Breast epithelium (tissue), 4 donors: ENCODE measurements around the gene NUSAP1. TPM values are rescaled to one million over a fixed set of nuclear protein-coding genes. Genes with fewer than 3 reads are reported as not detected.

ENCODE experiments used
- DNase-seq, 2 donors: peaks; one replicate each; pipeline ENCODE4 v3.0.0-alpha.2; 2019; ENCODE audit warnings: low spot score in 2 of 2
- H3K27ac ChIP-seq, 2 donors: fragments of 200-600 bp; sonication (generic) in 1 of 2; one replicate each; pipeline ENCODE4 v1.5.1; 2016 to 2019; ENCODE audit warnings: mild to moderate bottlenecking in 1 of 2
- H3K27me3 ChIP-seq, 2 donors: fragments of 200-600 bp; sonication (generic) in 1 of 2; one replicate each; pipeline versions ENCODE4 v1.5.1 to v1.6.0; 2017 to 2019; ENCODE audit warnings: control low read depth in 1 of 2, mild to moderate bottlenecking in 1 of 2
- H3K36me3 ChIP-seq: fragments of 200-600 bp; one replicate; pipeline ENCODE4 v1.5.1; 2019
- H3K4me1 ChIP-seq, 2 donors: fragments of 200-600 bp; sonication (generic); one replicate each; pipeline ENCODE4 v1.5.1; 2016 to 2019; ENCODE audit warnings: control low read depth in 1 of 2
- H3K4me3 ChIP-seq, 3 donors: fragments of 200-600 bp; sonication (generic); 1 replicate in 2 of 3; 2 replicates in 1 of 3; pipeline ENCODE4 v1.5.1; 2016 to 2019; ENCODE audit warnings: mild to moderate bottlenecking in 3 of 3, moderate library complexity in 2 of 3
- H3K9me3 ChIP-seq, 2 donors: fragments of 200-600 bp; sonication (generic) in 1 of 2; one replicate each; pipeline ENCODE4 v1.5.1; 2016 to 2019; ENCODE audit warnings: control low read depth in 1 of 2
- POLR2A ChIP-seq: fragments of 450-650 bp; IDR thresholded peaks from one replicate; pipeline ENCODE4 v1.6.1; 2016; ENCODE audit warnings: antibody characterized with exemption, mild to moderate bottlenecking, moderate library complexity
- POLR2AphosphoS5 ChIP-seq, 3 donors: sonication (generic); formaldehyde crosslinking; IDR thresholded peaks; one replicate each; pipeline ENCODE4 v1.6.1; 2017; ENCODE audit warnings: antibody characterized with exemption in 3 of 3
- intact Hi-C: fragments of 100-400 bp; cut with DNase I; formaldehyde crosslinking; loops from one replicate; pipeline ENCODE4 v1.15.1; 2023; ENCODE audit warnings: low total_unique reads
- total RNA-seq, 3 donors: library from RNA; depleted of rRNA; stranded (reverse); fragments of >200 nt; gene quantifications; one replicate each; pipeline ENCODE4 v1.1.0, GENCODE V29; 2016
- TF ChIP-seq, protein P1 (sequence below), 3 donors: fragments of 450-650 bp; IDR thresholded peaks; one replicate each; pipeline ENCODE4 v1.5.1; 2016 to 2017; ENCODE audit warnings: antibody characterized with exemption in 3 of 3, mild to moderate bottlenecking in 3 of 3, moderate library complexity in 3 of 3

Gene NUSAP1
- total RNA-seq, 3 donors from 2014 or later, result 5.0 to 8.2 (median 6.9) TPM

GRCh38 chr15:41411031-41411430 lies 78.3 kb downstream of the NUSAP1 start:
- Histone ChIP-seq H3K4me1 (no peaks in the 10 kb centered on the region), H3K9me3 (no peaks in the 10 kb centered on the region), H3K4me3 (no peak overlapping the region), H3K27ac (no peak overlapping the region), H3K27me3 (no peaks in the 10 kb centered on the region), H3K36me3 (no peaks in the 10 kb centered on the region)
- DNase-seq, result no peak
- intact Hi-C loops, result no loop called here
- TF ChIP-seq POLR2AphosphoS5 (IDR thresholded peaks at IDR 0.05), result no peak
- TF ChIP-seq, protein P1, sequence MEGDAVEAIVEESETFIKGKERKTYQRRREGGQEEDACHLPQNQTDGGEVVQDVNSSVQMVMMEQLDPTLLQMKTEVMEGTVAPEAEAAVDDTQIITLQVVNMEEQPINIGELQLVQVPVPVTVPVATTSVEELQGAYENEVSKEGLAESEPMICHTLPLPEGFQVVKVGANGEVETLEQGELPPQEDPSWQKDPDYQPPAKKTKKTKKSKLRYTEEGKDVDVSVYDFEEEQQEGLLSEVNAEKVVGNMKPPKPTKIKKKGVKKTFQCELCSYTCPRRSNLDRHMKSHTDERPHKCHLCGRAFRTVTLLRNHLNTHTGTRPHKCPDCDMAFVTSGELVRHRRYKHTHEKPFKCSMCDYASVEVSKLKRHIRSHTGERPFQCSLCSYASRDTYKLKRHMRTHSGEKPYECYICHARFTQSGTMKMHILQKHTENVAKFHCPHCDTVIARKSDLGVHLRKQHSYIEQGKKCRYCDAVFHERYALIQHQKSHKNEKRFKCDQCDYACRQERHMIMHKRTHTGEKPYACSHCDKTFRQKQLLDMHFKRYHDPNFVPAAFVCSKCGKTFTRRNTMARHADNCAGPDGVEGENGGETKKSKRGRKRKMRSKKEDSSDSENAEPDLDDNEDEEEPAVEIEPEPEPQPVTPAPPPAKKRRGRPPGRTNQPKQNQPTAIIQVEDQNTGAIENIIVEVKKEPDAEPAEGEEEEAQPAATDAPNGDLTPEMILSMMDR (IDR thresholded peaks at IDR 0.05), result no peak

GRCh38 chr15:41411441-41411840 lies 78.8 kb downstream of the NUSAP1 start:
- intact Hi-C loops, result no loop called here
- Histone ChIP-seq H3K27ac (no peak overlapping the region), H3K9me3 (no peaks in the 10 kb centered on the region), H3K4me1 (no peaks in the 10 kb centered on the region), H3K36me3 (no peaks in the 10 kb centered on the region), H3K27me3 (no peaks in the 10 kb centered on the region), H3K4me3 (no peak overlapping the region)
- TF ChIP-seq POLR2A (no peak), POLR2AphosphoS5 (IDR thresholded peaks at IDR 0.05) (no peak)
- TF ChIP-seq, protein P1 (IDR thresholded peaks at IDR 0.05), result no peak
- DNase-seq, result no peak

- H3K27ac ChIP-seq, result peak overlapping the region; percentile 82 to 88
These were observed 83.6 kb downstream of the NUSAP1 start for GRCh38 chr15:41416128-41416741.

DNA sequence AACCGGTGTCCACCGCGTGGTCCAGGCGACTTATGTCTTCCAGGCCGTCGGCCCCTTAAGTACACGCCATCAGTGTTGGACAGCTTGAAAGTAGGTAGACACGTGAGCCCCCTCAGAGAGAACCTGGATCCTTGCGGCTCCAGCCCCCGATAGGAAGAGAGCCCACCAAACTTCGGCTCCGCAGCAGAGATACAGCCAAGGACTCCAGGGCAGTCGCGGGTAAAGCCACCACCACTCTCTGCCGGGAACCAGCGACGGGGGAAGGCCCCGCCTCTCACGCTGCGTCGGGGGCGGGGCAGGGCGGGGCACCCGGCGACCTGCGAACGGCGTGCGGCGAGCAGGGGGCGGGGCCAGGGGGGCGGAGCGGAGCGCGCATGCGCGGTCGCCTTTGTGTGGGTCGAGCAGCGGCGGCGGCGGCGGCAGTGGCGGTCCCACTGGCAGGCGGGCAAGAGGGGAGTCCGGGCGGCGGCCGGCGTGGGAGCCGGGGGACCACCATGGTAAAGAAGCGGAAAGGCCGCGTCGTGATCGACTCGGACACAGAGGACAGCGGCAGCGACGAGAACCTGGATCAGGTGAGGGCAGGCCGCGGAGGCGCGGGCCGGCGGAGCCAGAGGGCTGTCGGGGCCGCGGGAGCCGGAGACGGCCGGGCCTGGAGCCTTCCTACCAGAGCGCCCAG lies 84.2 kb downstream of the NUSAP1 start, which contains the start of gene RTF1:
RTF1 (plus strand) TSS at position 354 of the 676 bp plus-strand sequence; CDS start at position 375, 21 bp downstream.
- Histone ChIP-seq H3K27me3 (no peaks in the 10 kb centered on the region), H3K9me3 (no peaks in the 10 kb centered on the region), H3K4me1 (no peaks in the 10 kb centered on the region), H3K36me3 (no peaks in the 10 kb centered on the region), H3K4me3 (peak within 1 kb of the TSS; percentile 83 to 96 (median 93)), H3K27ac (peak within 1 kb of the TSS; percentile 82 to 88)
- peak; percentile 90 to 94 for DNase-seq
- intact Hi-C loops, result no loop called here
- TF ChIP-seq, protein P1 (IDR thresholded peaks at IDR 0.05), result no peak
- TF ChIP-seq POLR2A (no peak), POLR2AphosphoS5 (IDR thresholded peaks at IDR 0.05) (peak; percentile 65 to 71 (median 66))

More at GRCh38 chr15:41416128-41416741, 83.6 kb downstream of the NUSAP1 start:
- intact Hi-C loops, result no loop called here
- Histone ChIP-seq H3K9me3 (no peaks in the 10 kb centered on the region), H3K36me3 (no peaks in the 10 kb centered on the region), H3K4me3 (peak overlapping the region; percentile 83 to 96 (median 93)), H3K4me1 (no peaks in the 10 kb centered on the region), H3K27me3 (no peaks in the 10 kb centered on the region)
- TF ChIP-seq, protein P1 (IDR thresholded peaks at IDR 0.05), result no peak
- TF ChIP-seq POLR2AphosphoS5 (IDR thresholded peaks at IDR 0.05) (no peak), POLR2A (no peak)
- DNase-seq, result no peak
